ENCODE measurements around the gene CDK18. TPM values are rescaled to one million over a fixed set of nuclear protein-coding genes. Genes with fewer than 3 reads are reported as not detected.

The CDK18 gene
- total and polyA plus RNA-seq, 2 donors = 1.8 to 5.4 TPM

DNA sequence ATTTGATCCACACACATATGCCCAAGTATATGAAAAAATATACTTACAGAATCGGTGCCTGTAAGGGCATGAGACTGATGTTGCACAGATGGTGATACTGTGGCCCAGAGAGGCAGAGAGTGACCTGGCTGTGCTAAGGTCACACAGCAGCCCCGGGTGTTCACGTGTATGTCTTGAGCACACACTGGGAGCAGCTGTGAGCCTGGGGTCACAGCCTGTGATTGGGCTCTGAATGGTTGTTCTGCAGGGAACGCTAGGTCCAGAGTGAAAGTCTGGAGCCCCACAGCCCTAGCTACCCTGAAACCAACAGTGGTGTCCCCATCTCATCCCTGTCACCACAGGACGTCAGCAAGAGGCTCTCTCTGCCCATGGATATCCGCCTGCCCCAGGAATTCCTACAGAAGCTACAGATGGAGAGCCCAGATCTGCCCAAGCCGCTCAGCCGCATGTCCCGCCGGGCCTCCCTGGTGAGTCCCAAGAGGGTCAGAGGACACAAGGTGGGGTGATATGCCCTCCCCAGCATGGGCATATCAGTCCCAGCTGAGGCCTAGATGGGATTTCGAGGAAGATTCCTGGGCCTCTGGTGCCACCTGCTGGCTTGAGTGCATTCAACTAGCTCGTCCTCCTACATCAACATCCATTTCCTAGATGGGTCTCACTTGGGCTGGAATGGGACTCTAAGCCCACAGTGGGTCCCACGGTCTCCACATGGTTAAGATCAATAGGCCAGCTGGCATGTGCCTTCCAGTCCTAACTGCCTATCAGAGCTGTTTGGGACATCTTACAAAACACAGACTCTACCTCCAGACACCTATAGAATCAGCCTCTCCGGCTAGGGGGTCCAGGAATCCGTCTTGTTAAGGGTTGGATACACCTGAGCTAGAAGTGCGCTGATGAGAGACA, 19.7 kb downstream of the CDK18 start:
- Histone ChIP-seq H3K4me1 (ENCODE audit: control insufficient read depth in 2 of 2, insufficient read depth in 2 of 2, low read length in 2 of 2) (peaks cover 1 to 3% of the 10 kb centered on the region in 2 donors), H3K27me3 (ENCODE audit: control insufficient read depth in 2 of 2, insufficient read depth in 1 of 2, low read length in 1 of 2) (peaks cover 0 to 13% of the 10 kb centered on the region in 2 donors), H3K27ac (ENCODE audit: low read depth in 1 of 2, low read length in 1 of 2) (no peak overlapping the region), H3K36me3 (ENCODE audit: control insufficient read depth in 2 of 2, insufficient read depth in 2 of 2, low read length in 1 of 2) (no peaks in the 10 kb centered on the region), H3K4me3 (ENCODE audit: low read length in 2 of 2) (no peak overlapping the region), H3K9me3 (ENCODE audit: control insufficient read depth in 2 of 2, insufficient read depth in 1 of 2, low read length in 1 of 2) (no peaks in the 10 kb centered on the region)
- DNase-seq (ENCODE audit: low read depth in 6 of 9, low spot score in 9 of 9) = peak in 8 of 9 donors; percentile 33 to 78 (median 58)
- WGBS = 78% methylated on average over 16 of the region's 16 CpGs

DNA sequence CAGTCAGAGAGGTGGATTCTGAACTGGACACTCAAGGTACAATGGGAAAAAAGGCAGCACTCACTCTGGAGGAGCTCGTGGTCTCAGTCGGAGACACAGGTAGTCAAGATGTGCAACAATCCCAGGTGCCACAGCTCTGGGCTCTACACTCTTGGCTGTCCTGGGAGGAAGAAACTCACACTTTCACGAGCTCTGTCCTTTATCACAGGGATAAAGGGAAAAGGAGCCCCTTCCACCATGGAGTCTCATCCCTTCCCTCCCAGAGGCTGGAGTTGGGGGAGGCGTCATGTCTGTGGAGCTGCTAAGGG, 20.3 kb downstream of the CDK18 start:
- Histone ChIP-seq H3K27me3 (ENCODE audit: control insufficient read depth in 2 of 2, insufficient read depth in 1 of 2, low read length in 1 of 2) (peaks cover 0 to 13% of the 10 kb centered on the region in 2 donors), H3K9me3 (ENCODE audit: control insufficient read depth in 2 of 2, insufficient read depth in 1 of 2, low read length in 1 of 2) (no peaks in the 10 kb centered on the region), H3K27ac (ENCODE audit: low read depth in 1 of 2, low read length in 1 of 2) (no peak overlapping the region), H3K4me3 (ENCODE audit: low read length in 2 of 2) (no peak overlapping the region), H3K36me3 (ENCODE audit: control insufficient read depth in 2 of 2, insufficient read depth in 2 of 2, low read length in 1 of 2) (no peaks in the 10 kb centered on the region), H3K4me1 (ENCODE audit: control insufficient read depth in 2 of 2, insufficient read depth in 2 of 2, low read length in 2 of 2) (peaks cover 3% of the 10 kb centered on the region in 2 donors)
- DNase-seq (ENCODE audit: low read depth in 6 of 9, low spot score in 9 of 9) = no peak
- 88% methylated on average over 4 of the region's 4 CpGs for WGBS

DNA sequence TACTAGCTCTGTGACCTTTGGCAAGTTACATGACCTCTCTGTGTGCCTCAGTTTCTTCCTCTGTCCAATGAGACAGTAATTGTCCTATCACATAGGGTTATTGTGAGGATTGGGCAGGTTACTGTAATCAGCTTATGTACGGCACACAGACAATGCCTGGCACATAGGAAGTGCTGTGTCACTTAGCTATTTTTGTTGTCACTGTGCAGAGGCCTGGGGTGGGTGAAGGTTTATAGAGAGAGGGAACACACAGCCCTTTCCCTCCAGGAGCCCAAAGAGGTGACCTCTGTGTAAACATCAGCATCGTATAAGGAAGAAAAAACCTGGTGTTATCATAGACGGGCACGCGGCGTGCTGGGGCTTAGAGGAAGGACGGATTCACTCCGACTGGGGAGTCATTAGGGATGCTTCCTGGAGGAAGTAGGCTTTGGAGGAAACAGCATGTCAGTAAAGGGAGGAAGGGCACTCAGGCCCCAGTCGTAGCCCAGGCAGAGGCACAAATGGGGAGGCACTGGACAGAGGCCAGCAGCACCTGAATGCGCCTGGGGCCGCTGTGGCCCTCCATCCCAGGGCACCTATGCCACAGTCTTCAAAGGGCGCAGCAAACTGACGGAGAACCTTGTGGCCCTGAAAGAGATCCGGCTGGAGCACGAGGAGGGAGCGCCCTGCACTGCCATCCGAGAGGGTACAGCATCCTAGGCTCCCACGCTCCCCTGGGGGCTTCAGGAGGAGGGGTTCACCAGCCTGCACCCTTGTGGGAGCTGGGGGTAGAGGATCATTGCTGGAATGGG, 21.2 kb downstream of the CDK18 start:
- H3K27me3 ChIP-seq (ENCODE audit: control insufficient read depth in 2 of 2, insufficient read depth in 1 of 2, low read length in 1 of 2) = peaks cover 0 to 20% of the 10 kb centered on the region in 2 donors
- H3K4me3 ChIP-seq (ENCODE audit: low read length in 2 of 2) = no peak overlapping the region
- H3K4me1 ChIP-seq (ENCODE audit: control insufficient read depth in 2 of 2, insufficient read depth in 2 of 2, low read length in 2 of 2) = peaks cover 3% of the 10 kb centered on the region in 2 donors
- no peak overlapping the region for H3K27ac ChIP-seq (ENCODE audit: low read depth in 1 of 2, low read length in 1 of 2)
- no peaks in the 10 kb centered on the region for H3K9me3 ChIP-seq (ENCODE audit: control insufficient read depth in 2 of 2, insufficient read depth in 1 of 2, low read length in 1 of 2)
- no peak for DNase-seq (ENCODE audit: low read depth in 6 of 9, low spot score in 9 of 9)
- no peaks in the 10 kb centered on the region for H3K36me3 ChIP-seq (ENCODE audit: control insufficient read depth in 2 of 2, insufficient read depth in 2 of 2, low read length in 1 of 2)
- whole genome bisulfite sequencing = 98% methylated on average over 18 of the region's 18 CpGs

DNA sequence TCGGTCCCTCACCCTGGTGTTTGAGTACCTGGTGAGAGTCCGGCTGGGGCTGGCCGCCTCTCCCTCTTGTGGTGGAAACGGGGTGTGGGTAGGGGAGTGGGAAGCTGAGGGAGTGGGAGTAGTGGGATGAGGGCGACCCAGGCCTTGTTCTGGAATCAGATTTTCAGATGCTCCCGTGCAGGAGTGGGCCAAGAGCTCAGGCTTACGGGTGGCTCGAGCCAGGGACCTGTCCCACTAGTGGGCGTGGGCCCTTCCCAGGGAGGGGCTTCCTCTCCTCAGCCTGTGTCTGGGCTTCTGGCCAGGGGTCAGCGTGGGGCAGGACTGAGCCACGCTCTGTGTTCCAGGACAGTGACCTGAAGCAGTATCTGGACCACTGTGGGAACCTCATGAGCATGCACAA, 22.0 kb downstream of the CDK18 start:
- WGBS = 95% methylated on average over 11 of the region's 11 CpGs
- H3K4me1 ChIP-seq (ENCODE audit: control insufficient read depth in 2 of 2, insufficient read depth in 2 of 2, low read length in 2 of 2) = peaks cover 3% of the 10 kb centered on the region in 2 donors
- no peak overlapping the region for H3K4me3 ChIP-seq (ENCODE audit: low read length in 2 of 2)
- H3K9me3 ChIP-seq (ENCODE audit: control insufficient read depth in 2 of 2, insufficient read depth in 1 of 2, low read length in 1 of 2) = no peaks in the 10 kb centered on the region
- no peaks in the 10 kb centered on the region for H3K36me3 ChIP-seq (ENCODE audit: control insufficient read depth in 2 of 2, insufficient read depth in 2 of 2, low read length in 1 of 2)
- no peak for DNase-seq (ENCODE audit: low read depth in 6 of 9, low spot score in 9 of 9)
- no peak overlapping the region for H3K27ac ChIP-seq (ENCODE audit: low read depth in 1 of 2, low read length in 1 of 2)
- H3K27me3 ChIP-seq (ENCODE audit: control insufficient read depth in 2 of 2, insufficient read depth in 1 of 2, low read length in 1 of 2) = peaks cover 0 to 20% of the 10 kb centered on the region in 2 donors

DNA sequence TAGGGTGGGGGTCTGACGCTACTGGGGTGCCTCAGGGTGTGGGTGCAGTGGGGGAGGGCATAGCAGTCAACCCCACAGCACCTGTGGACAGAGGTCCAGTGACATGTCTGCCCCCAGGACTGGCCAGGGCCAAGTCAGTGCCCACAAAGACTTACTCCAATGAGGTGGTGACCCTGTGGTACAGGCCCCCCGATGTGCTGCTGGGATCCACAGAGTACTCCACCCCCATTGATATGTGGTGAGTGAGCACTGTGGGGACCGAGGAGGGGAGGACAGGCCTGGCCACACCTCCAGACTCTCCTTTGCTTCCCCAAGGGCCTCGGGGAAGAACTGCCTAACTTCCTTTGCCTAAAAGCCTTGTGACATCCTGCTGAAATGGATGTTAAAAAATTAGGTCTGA, 23.5 kb downstream of the CDK18 start:
- H3K4me1 ChIP-seq (ENCODE audit: control insufficient read depth in 2 of 2, insufficient read depth in 2 of 2, low read length in 2 of 2) = peaks cover 3% of the 10 kb centered on the region in 2 donors
- H3K36me3 ChIP-seq (ENCODE audit: control insufficient read depth in 2 of 2, insufficient read depth in 2 of 2, low read length in 1 of 2) = no peaks in the 10 kb centered on the region
- no peak for DNase-seq (ENCODE audit: low read depth in 6 of 9, low spot score in 9 of 9)
- H3K4me3 ChIP-seq (ENCODE audit: low read length in 2 of 2) = no peak overlapping the region
- 90% methylated on average over 4 of the region's 4 CpGs for WGBS
- H3K9me3 ChIP-seq (ENCODE audit: control insufficient read depth in 2 of 2, insufficient read depth in 1 of 2, low read length in 1 of 2) = no peaks in the 10 kb centered on the region
- no peak overlapping the region for H3K27ac ChIP-seq (ENCODE audit: low read depth in 1 of 2, low read length in 1 of 2)
- peaks cover 0 to 18% of the 10 kb centered on the region in 2 donors for H3K27me3 ChIP-seq (ENCODE audit: control insufficient read depth in 2 of 2, insufficient read depth in 1 of 2, low read length in 1 of 2)

DNA sequence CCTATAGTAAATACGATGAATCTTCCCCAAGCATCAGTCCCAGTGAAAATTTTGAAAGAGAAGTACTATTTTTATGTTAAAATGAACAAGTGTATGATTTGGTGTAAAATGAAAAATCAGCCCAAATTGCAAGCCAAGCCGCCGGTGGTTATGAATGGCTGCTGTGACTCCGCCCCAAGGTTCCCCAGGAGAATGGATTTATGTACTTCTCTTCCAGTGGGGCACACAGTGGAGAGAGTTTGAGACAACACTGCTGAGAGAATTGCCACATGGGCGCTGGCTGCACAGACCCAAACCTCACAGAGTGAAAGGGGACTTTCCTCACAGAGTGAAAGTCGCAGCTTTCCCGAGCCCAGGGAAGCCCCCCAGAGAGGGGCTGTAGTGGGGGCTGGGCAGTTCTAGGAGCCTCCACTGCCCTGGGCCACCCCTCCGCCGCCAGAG, 24.0 kb downstream of the CDK18 start:
- peaks cover 3% of the 10 kb centered on the region in 2 donors for H3K4me1 ChIP-seq (ENCODE audit: control insufficient read depth in 2 of 2, insufficient read depth in 2 of 2, low read length in 2 of 2)
- no peak overlapping the region for H3K27ac ChIP-seq (ENCODE audit: low read depth in 1 of 2, low read length in 1 of 2)
- DNase-seq (ENCODE audit: low read depth in 6 of 9, low spot score in 9 of 9) = no peak
- H3K36me3 ChIP-seq (ENCODE audit: control insufficient read depth in 2 of 2, insufficient read depth in 2 of 2, low read length in 1 of 2) = no peaks in the 10 kb centered on the region
- WGBS = 83% methylated on average over 9 of the region's 9 CpGs
- no peaks in the 10 kb centered on the region for H3K9me3 ChIP-seq (ENCODE audit: control insufficient read depth in 2 of 2, insufficient read depth in 1 of 2, low read length in 1 of 2)
- peaks cover 0 to 18% of the 10 kb centered on the region in 2 donors for H3K27me3 ChIP-seq (ENCODE audit: control insufficient read depth in 2 of 2, insufficient read depth in 1 of 2, low read length in 1 of 2)
- H3K4me3 ChIP-seq (ENCODE audit: low read length in 2 of 2) = no peak overlapping the region

DNA sequence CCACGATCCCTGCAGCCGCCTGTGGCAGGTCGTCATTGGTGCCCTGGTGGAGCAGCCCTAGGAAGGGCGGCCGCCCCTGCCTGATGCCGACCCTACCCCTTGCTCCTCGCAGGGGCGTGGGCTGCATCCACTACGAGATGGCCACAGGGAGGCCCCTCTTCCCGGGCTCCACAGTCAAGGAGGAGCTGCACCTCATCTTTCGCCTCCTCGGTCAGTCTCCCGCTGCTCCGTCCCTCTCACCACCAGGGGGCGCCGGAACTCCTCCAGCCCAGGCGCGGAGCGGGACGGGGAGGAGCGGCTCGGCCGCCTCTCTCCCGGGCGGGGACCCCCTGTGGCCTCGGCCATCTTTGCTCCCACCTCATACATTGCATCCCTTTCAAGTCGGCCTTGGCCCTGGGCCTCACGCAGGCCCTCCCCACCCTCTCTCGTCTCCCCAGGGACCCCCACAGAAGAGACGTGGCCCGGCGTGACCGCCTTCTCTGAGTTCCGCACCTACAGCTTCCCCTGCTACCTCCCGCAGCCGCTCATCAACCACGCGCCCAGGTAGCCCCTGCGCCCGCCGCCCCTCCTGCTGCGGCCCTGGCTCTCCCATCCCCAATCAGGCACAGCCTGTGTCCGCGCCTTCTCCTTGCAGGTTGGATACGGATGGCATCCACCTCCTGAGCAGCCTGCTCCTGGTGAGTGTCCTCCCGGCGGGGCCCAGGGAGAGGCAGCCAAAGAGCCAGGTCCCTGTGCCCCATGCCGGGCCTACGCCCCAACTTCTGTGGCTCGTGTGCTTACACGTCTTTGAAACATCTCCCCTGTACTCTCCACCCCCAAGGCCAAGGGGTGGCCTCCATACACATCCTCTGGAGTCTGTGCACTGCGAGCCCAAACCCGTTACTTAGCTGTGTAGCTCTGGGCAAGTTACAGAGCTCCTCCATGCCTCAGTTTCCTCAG, 24.7 kb downstream of the CDK18 start:
- H3K4me3 ChIP-seq (ENCODE audit: low read length in 2 of 2) = peak overlapping the region in 1 of 2 donors; percentile 13

DNA sequence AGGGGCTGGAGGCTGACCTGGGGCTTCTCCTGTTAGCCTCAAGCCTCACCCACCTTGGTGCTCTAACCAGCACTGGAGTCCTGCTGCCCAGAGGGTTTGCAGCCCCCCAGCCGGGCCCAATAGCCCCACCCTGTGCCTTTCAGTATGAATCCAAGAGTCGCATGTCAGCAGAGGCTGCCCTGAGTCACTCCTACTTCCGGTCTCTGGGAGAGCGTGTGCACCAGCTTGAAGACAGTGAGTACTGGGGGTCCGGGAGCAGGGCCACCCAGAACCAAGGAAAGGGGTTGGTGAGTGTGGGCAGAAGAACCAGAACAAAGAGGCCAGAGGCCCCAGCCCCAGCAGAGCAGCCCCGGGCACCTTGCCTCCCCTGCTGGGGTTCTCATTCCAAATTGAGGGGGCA, 25.6 kb downstream of the CDK18 start:
- 76% methylated on average over 6 of the region's 6 CpGs for WGBS
- Histone ChIP-seq H3K9me3 (ENCODE audit: control insufficient read depth in 2 of 2, insufficient read depth in 1 of 2, low read length in 1 of 2) (no peaks in the 10 kb centered on the region), H3K27me3 (ENCODE audit: control insufficient read depth in 2 of 2, insufficient read depth in 1 of 2, low read length in 1 of 2) (peaks cover 0 to 18% of the 10 kb centered on the region in 2 donors), H3K4me1 (ENCODE audit: control insufficient read depth in 2 of 2, insufficient read depth in 2 of 2, low read length in 2 of 2) (peaks cover 3% of the 10 kb centered on the region in 2 donors), H3K27ac (ENCODE audit: low read depth in 1 of 2, low read length in 1 of 2) (no peak overlapping the region), H3K36me3 (ENCODE audit: control insufficient read depth in 2 of 2, insufficient read depth in 2 of 2, low read length in 1 of 2) (no peaks in the 10 kb centered on the region), H3K4me3 (ENCODE audit: low read length in 2 of 2) (no peak overlapping the region)
- DNase-seq (ENCODE audit: low read depth in 6 of 9, low spot score in 9 of 9) = no peak

More for the DNA sequence above, 24.7 kb downstream of the CDK18 start:
- 47% methylated on average over 53 of the region's 53 CpGs for WGBS
- Histone ChIP-seq H3K9me3 (ENCODE audit: control insufficient read depth in 2 of 2, insufficient read depth in 1 of 2, low read length in 1 of 2) (no peaks in the 10 kb centered on the region), H3K4me1 (ENCODE audit: control insufficient read depth in 2 of 2, insufficient read depth in 2 of 2, low read length in 2 of 2) (peaks cover 3% of the 10 kb centered on the region in 2 donors), H3K36me3 (ENCODE audit: control insufficient read depth in 2 of 2, insufficient read depth in 2 of 2, low read length in 1 of 2) (no peaks in the 10 kb centered on the region), H3K27me3 (ENCODE audit: control insufficient read depth in 2 of 2, insufficient read depth in 1 of 2, low read length in 1 of 2) (peaks cover 0 to 18% of the 10 kb centered on the region in 2 donors), H3K27ac (ENCODE audit: low read depth in 1 of 2, low read length in 1 of 2) (no peak overlapping the region)
- peak in 8 of 9 donors; percentile 14 to 79 (median 56) for DNase-seq (ENCODE audit: low read depth in 6 of 9, low spot score in 9 of 9)

All from thymus (tissue), 11 donors.